ENCODE results near the gene CCDC126. TPM values are rescaled to one million over a fixed set of nuclear protein-coding genes. Genes with fewer than 3 reads are reported as not detected.
"Not testable (repeated sequence)": the region's sequence is repeated elsewhere in the genome, so short reads cannot be mapped to it uniquely, and the experiment has no call there.

CCDC126 gene
- total RNA-seq, 1 donor from 2014 or later = 7.7 TPM

DNA sequence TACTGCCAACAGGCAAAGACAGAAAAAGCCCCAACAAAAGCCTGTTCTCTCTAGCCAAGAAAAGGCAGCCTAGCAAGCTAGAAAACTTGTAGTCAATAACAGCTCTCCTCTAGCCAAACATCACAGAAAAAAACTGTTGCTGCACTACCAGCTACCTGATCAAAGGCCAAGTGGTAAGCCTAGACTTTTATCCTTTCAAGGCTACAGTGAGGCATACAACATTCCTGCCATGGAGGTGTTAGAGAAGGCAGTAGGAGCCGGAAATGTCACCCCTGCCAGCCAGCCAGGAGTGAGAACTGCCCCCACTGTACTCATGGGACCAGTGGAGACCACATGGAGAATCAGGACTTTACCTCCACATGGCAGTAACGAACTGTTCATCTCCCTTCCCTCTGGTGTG, 31.2 kb downstream of the CCDC126 start:
- DNase-seq (ENCODE audit: low spot score) = no peak

DNA sequence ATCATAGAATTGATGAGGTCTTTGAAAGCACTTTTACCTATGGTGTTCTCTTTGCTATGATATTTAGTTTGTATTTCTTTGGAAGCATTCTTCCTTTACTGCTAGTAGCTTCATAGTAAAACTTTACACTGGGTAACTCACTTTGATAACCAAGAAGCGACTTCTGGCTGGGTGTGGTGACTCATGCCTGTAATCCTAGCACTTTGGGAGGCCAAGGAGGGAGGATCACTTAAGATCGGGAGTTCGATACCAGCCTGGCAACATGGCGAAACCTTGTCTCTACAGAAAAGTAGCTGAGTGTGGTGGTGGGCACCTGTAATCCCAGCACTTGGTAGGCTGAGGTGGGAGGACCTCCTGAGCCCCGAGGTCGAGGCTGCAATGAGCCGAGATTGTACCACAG, 36.2 kb downstream of the CCDC126 start:
- DNase-seq (ENCODE audit: low spot score) = no peak

DNA sequence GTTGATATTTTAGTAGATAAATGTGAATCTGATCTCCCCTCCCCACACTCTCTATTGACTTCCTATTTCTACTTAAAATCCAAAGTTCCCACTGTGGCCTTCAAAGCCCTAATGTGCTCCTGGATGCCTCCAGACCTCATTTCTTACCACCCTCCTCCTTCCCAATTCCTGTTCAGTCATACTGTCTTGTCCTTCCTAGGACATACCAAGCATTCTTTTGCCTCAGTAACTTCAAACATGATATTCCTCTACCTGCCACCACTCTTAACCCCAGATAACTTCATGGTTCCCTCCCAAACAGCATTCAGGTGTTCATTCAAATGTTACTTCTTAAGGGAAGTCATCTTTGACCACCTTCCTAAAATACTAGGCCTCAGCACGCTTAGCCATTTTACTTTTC, 48.6 kb downstream of the CCDC126 start:
- DNase-seq (ENCODE audit: low spot score) = no peak

- no peak for DNase-seq (ENCODE audit: low spot score)
Measured at GRCh38 chr7:23653942-23654341, 56.8 kb downstream of the CCDC126 start.

- no peak for DNase-seq (ENCODE audit: low spot score)
Measured at GRCh38 chr7:23654508-23654907, 57.3 kb downstream of the CCDC126 start.

GRCh38 chr7:23655433-23655832, 58.3 kb downstream of the CCDC126 start:
- no peak for DNase-seq (ENCODE audit: low spot score)

GRCh38 chr7:23658831-23659427, 61.7 kb downstream of the CCDC126 start:
- no peak for DNase-seq (ENCODE audit: low spot score)

- no peak for DNase-seq (ENCODE audit: low spot score)
Measured at GRCh38 chr7:23661385-23661784, 64.2 kb downstream of the CCDC126 start.

GRCh38 chr7:23662124-23662983, 65.2 kb downstream of the CCDC126 start:
- no peak for DNase-seq (ENCODE audit: low spot score)

GRCh38 chr7:23662984-23663313, 65.8 kb downstream of the CCDC126 start:
- DNase-seq (ENCODE audit: low spot score) = no peak

GRCh38 chr7:23664122-23664521, 66.9 kb downstream of the CCDC126 start:
- no peak for DNase-seq (ENCODE audit: low spot score)

DNA sequence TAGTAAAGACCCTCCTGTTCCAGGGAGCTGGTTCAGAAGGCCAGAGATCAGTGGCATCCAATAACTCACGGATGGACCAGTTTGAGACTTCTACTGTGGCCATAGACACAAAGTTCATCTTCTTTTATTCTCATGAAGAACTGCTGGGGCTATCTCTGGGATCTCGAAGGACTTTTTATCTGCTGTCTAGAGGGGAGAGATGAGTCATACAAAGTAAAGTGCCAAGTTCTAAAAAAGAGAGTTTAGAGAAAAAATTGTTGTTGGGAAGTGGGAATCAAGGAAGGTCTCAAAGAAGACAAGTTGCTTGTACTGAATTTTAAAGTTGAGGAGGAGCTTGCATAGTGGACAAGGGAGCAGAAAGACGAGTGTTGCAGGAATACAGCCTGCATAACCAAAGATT, 74.9 kb downstream of the CCDC126 start:
- peak; percentile 6 for DNase-seq (ENCODE audit: low spot score)

DNA sequence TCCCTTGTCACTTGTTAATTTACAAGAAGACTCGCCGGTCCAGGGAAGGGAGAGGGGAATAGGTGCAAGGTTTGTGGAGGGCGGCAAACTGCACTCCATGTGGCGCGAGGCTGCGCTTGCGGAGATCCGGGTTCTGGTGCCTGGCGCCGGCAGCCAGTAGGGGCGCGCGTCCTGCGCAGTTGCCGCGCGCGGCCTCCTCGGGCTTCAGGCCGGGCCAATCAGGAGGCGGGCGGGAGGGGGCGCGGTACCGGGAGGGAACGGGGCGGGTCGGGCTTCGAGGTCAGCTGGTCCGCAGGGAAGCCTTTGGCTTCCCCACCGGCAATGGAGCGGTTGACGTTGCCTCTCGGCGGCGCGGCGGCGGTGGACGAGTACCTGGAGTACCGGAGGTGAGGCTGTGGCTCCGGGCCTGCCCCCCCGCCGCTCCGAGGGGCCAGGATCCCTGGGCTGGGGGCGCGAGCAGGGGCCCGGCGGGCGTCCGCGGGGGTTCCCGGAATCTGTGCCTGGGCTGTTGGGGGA, 82.8 kb downstream of the CCDC126 start, which contains the start of gene FAM221A:
Gene FAM221A (plus strand): TSS at position 302 of the 516 bp plus-strand sequence. CDS start 20 bp downstream, at position 322.
- peak; percentile 76 for DNase-seq (ENCODE audit: low spot score)

DNA sequence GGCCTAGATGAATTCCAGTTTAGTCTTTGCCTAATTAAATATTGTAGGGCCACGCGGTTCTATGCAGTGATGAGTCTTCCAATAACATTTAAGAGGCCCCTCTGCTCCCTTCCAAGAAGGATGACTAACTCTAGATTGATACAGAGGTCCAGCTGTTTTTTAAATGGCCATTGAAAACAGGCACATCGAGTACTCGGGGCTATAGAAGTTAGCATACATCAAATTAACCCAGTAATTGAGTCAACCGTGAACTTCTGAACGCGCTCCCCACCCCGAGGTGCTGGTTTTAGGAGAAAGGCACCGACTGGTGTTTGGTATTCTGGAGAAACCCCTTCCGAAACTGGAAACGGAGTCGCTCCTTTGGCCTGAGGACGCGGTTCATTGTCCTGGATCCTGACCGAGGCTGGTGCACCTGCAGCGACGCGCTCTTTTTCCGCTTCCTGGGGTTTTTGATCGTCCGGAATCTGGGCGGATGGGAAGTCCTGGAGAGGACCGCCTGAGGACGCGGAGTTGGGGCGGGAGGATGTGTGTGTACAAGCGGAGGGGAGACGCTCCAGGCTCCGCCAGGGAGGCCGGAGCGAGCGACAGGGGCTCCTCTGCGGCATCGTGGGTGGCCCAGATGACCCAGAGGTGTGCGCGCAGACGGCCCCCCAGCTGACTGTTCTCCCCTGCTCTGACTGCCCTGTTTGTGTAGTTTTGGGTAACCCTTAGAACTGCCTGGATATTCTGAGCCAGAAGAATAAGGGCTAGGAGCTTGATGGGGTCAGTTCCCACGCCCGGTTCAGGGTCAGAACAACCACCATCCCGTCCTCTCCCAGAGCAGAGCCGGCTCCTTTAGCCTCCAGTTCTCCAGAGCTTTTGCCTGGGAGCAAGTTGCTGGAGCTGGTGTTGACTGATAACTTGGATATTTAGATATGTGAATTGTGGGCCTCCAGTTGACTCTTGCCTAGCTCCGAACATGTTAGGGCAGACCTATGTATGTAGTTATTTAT, 83.5 kb downstream of the CCDC126 start:
- DNase-seq (ENCODE audit: low spot score) = peak; percentile 73

DNA sequence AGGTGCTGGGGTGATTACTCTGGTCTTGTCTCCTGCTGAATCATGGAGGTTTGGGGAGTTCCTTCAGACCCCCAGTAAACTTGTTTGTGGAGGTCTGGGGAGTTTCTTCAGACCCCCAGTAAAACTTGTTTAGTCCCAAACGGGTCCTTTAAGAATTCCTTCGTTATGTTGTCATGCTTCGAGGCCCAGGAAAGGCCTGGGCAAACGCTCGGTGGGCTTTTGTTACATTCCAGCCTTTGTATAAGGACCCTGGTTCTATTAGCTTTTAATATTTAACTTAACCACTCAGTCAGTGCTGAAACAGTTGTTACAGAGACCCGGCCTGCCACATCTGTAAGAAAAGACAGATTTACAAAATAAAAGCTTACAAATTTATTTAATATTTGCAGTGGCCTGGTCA, 86.9 kb downstream of the CCDC126 start:
- not testable (repeated sequence) for DNase-seq (ENCODE audit: low spot score)

GRCh38 chr7:23685731-23686130, 88.5 kb downstream of the CCDC126 start:
- DNase-seq (ENCODE audit: low spot score) = no peak

DNA sequence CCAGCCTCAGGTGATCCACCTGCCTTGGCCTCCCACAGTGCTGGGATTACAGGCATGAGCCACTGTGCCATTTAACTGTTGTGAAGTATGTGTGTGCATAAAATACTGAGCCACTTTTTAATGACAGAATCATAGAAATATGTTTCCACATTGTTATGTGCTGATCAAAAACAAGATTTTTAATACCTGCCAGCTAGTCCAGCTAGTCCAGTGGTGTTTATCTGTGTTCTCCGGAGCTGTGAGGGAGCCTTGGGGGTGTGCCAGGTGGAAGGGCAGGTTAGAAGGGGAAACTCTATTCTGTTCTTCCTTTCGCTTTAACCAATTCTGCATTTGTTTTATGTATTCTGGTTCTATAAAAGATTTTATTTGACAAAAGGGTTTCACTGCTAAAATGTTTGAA, 89.8 kb downstream of the CCDC126 start:
- DNase-seq (ENCODE audit: low spot score) = no peak

GRCh38 chr7:23689165-23689564, 92.0 kb downstream of the CCDC126 start:
- no peak for DNase-seq (ENCODE audit: low spot score)

GRCh38 chr7:23691320-23691719, 94.1 kb downstream of the CCDC126 start:
- DNase-seq (ENCODE audit: low spot score) = no peak

- no peak for DNase-seq (ENCODE audit: low spot score)
Measured at GRCh38 chr7:23693224-23693623, 96.0 kb downstream of the CCDC126 start.

All from umbilical cord (tissue), 2 donors.